ENCODE measurements around the gene NINJ2.
"Not testable (repeated sequence)": the region's sequence is repeated elsewhere in the genome, so short reads cannot be mapped to it uniquely, and the experiment has no call there.

Gene NINJ2

GRCh38 chr12:662566-663292 is 516 bp downstream of the NINJ2 start:
- Mint-ChIP-seq H3K36me3 (ENCODE audit: low read depth) (no peaks in the 10 kb centered on the region), H3K4me1 (ENCODE audit: low read depth) (peaks cover 58% of the 10 kb centered on the region), H3K27ac (peak overlapping the region; percentile 56), H3K27me3 (no peaks in the 10 kb centered on the region), H3K4me3 (peak overlapping the region; percentile 68), H3K9me3 (peaks cover 2% of the 10 kb centered on the region)
- DNase-seq, result peak; percentile 28

GRCh38 chr12:661720-662486 is 1.3 kb downstream of the NINJ2 start:
- Mint-ChIP-seq H3K4me3 (peak overlapping the region; percentile 68), H3K27me3 (no peaks in the 10 kb centered on the region), H3K27ac (peak overlapping the region; percentile 16), H3K4me1 (ENCODE audit: low read depth) (peaks cover 50% of the 10 kb centered on the region), H3K9me3 (peaks cover 2% of the 10 kb centered on the region), H3K36me3 (ENCODE audit: low read depth) (no peaks in the 10 kb centered on the region)
- peak; percentile 34 for DNase-seq

GRCh38 chr12:659090-659683 is 4.1 kb downstream of the NINJ2 start:
- no peaks in the 10 kb centered on the region for H3K36me3 Mint-ChIP-seq (ENCODE audit: low read depth)
- H3K9me3 Mint-ChIP-seq, result no peaks in the 10 kb centered on the region
- H3K4me3 Mint-ChIP-seq, result no peak overlapping the region
- peak; percentile 22 for DNase-seq
- no peaks in the 10 kb centered on the region for H3K27me3 Mint-ChIP-seq
- peaks cover 29% of the 10 kb centered on the region for H3K4me1 Mint-ChIP-seq (ENCODE audit: low read depth)
- no peak overlapping the region for H3K27ac Mint-ChIP-seq

DNA sequence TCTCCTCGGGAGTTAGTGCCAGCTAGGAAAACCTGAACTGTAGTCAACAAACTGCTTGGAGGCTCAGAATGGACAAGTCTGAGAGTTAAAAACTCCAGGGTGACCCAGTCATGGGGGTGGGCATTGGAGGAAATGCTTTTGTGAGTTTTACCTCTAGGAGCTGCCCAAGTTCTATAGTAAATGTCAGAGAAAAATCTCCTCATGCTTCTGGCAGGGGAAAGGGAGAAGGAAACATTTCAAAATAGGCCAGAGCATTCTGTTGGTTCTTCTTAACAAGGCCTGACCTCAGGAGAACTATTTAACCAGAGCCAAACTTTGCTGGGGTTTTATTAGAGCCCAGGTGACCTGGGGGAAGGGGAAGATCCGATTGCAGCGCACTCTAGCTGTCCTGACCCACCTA is 12.3 kb downstream of the NINJ2 start:
- no peak overlapping the region for H3K27ac Mint-ChIP-seq
- H3K4me3 Mint-ChIP-seq, result no peak overlapping the region
- H3K9me3 Mint-ChIP-seq, result no peaks in the 10 kb centered on the region
- no peaks in the 10 kb centered on the region for H3K27me3 Mint-ChIP-seq
- peaks cover 17% of the 10 kb centered on the region for H3K4me1 Mint-ChIP-seq (ENCODE audit: low read depth)
- peak; percentile 28 for DNase-seq
- H3K36me3 Mint-ChIP-seq (ENCODE audit: low read depth), result no peaks in the 10 kb centered on the region

GRCh38 chr12:647385-648085 is 15.7 kb downstream of the NINJ2 start:
- Mint-ChIP-seq H3K4me1 (ENCODE audit: low read depth) (peaks cover 44% of the 10 kb centered on the region), H3K27ac (no peak overlapping the region), H3K27me3 (no peaks in the 10 kb centered on the region), H3K36me3 (ENCODE audit: low read depth) (peaks cover 3% of the 10 kb centered on the region), H3K9me3 (no peaks in the 10 kb centered on the region), H3K4me3 (no peak overlapping the region)
- DNase-seq, result peak; percentile 16

DNA sequence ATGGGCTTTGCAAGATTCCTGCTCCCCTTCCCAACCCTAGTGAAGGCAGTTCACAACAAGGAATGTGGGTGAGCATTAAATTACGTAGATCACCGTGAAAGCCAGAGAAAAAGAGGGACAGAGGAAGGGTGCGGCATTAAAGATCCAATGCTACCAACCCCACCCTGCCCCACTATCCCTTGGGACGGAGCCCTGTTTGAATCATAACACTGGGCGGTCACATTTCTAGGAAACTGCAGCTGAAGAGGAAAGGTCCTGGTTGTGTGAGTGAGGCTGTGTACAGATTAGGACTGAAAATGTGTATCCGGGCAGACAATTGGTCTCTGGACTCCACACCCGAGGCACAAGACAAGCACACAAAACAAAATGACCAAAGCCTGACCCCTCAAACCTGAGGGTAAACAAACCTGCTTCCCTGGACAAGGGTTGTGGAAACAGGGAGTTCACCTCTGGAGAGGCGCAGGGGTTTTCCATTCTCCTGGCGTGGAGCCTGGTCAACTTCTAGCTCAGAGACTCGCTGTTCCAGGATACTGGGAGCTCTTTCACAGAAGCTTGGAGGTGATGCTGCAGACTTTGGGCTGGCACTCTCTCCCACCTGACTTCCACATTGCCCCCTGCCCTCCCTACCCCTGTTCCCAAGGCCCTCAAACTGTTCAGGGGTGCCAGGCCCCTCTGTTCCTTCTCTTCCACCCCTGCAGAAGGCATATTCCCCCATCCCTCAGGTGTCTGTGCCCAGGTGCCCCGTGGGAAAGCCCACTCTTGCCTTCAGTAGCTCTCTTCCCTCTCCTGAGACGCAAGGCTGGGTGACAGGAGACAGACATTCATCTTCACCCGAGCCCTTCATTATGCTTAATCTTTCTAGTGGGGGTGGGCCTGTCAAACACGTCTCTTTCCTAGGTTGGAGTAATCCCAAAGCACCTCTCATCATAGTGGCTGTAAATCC is 16.5 kb downstream of the NINJ2 start:
- no peaks in the 10 kb centered on the region for H3K9me3 Mint-ChIP-seq
- no peaks in the 10 kb centered on the region for H3K27me3 Mint-ChIP-seq
- H3K27ac Mint-ChIP-seq, result no peak overlapping the region
- DNase-seq, result peak; percentile 25
- no peak overlapping the region for H3K4me3 Mint-ChIP-seq
- H3K36me3 Mint-ChIP-seq (ENCODE audit: low read depth), result peaks cover 3% of the 10 kb centered on the region
- peaks cover 44% of the 10 kb centered on the region for H3K4me1 Mint-ChIP-seq (ENCODE audit: low read depth)

- H3K27me3 Mint-ChIP-seq, result no peaks in the 10 kb centered on the region
- no peak overlapping the region for H3K4me3 Mint-ChIP-seq
- no peak overlapping the region for H3K27ac Mint-ChIP-seq
- H3K9me3 Mint-ChIP-seq, result no peaks in the 10 kb centered on the region
- H3K36me3 Mint-ChIP-seq (ENCODE audit: low read depth), result peaks cover 3% of the 10 kb centered on the region
- H3K4me1 Mint-ChIP-seq (ENCODE audit: low read depth), result peaks cover 44% of the 10 kb centered on the region
- peak; percentile 27 for DNase-seq
Observed at GRCh38 chr12:645563-646071, 17.6 kb downstream of the NINJ2 start.

- no peaks in the 10 kb centered on the region for H3K27me3 Mint-ChIP-seq
- peaks cover 50% of the 10 kb centered on the region for H3K4me1 Mint-ChIP-seq (ENCODE audit: low read depth)
- H3K9me3 Mint-ChIP-seq, result no peaks in the 10 kb centered on the region
- peaks cover 3% of the 10 kb centered on the region for H3K36me3 Mint-ChIP-seq (ENCODE audit: low read depth)
- H3K27ac Mint-ChIP-seq, result peak overlapping the region; percentile 47
- peak; percentile 17 for DNase-seq
- no peak overlapping the region for H3K4me3 Mint-ChIP-seq
Observed at GRCh38 chr12:644818-645552, 18.3 kb downstream of the NINJ2 start.

- DNase-seq, result peak; percentile 15
- Mint-ChIP-seq H3K4me3 (peak overlapping the region; percentile 85), H3K4me1 (ENCODE audit: low read depth) (peaks cover 57% of the 10 kb centered on the region), H3K27ac (peak overlapping the region; percentile 96), H3K9me3 (no peaks in the 10 kb centered on the region), H3K27me3 (no peaks in the 10 kb centered on the region), H3K36me3 (ENCODE audit: low read depth) (peaks cover 3% of the 10 kb centered on the region)
Observed at GRCh38 chr12:644303-644639, 19.0 kb downstream of the NINJ2 start.

- peaks cover 63% of the 10 kb centered on the region for H3K4me1 Mint-ChIP-seq (ENCODE audit: low read depth)
- H3K27me3 Mint-ChIP-seq, result no peaks in the 10 kb centered on the region
- H3K27ac Mint-ChIP-seq, result peak overlapping the region; percentile 96
- H3K4me3 Mint-ChIP-seq, result peak overlapping the region; percentile 85
- H3K36me3 Mint-ChIP-seq (ENCODE audit: low read depth), result peaks cover 3% of the 10 kb centered on the region
- no peaks in the 10 kb centered on the region for H3K9me3 Mint-ChIP-seq
- DNase-seq, result no peak
Observed at GRCh38 chr12:643475-644302, 19.6 kb downstream of the NINJ2 start.

GRCh38 chr12:642633-643474 is 20.4 kb downstream of the NINJ2 start:
- peak overlapping the region; percentile 96 for H3K27ac Mint-ChIP-seq
- peak overlapping the region; percentile 85 for H3K4me3 Mint-ChIP-seq
- no peaks in the 10 kb centered on the region for H3K27me3 Mint-ChIP-seq
- H3K4me1 Mint-ChIP-seq (ENCODE audit: low read depth), result peaks cover 68% of the 10 kb centered on the region
- peaks cover 3% of the 10 kb centered on the region for H3K36me3 Mint-ChIP-seq (ENCODE audit: low read depth)
- no peaks in the 10 kb centered on the region for H3K9me3 Mint-ChIP-seq
- DNase-seq, result peak; percentile 83

DNA sequence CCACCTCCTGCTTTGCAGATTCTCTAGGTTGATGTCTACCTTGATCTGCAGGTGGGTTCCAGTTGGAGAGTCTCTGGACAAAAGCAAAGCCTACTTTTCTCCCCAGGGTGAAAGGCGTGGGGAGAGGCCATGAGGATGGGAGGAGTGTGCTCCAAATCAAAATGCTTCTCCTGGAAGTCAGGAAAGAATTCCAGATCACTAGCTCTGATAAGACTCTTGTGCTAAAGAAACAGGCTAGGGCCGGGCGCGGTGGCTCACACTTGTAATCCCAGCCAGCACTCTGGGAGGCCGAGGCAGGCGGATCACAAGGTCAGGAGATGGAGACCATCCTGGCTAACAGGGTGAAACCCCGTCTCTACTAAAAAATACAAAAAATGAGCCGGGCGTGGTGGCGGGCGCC is 21.9 kb downstream of the NINJ2 start:
- H3K4me1 Mint-ChIP-seq (ENCODE audit: low read depth), result peaks cover 70% of the 10 kb centered on the region
- H3K9me3 Mint-ChIP-seq; H3K36me3 Mint-ChIP-seq (ENCODE audit: low read depth); H3K27me3 Mint-ChIP-seq: not testable (repeated sequence)
- peak overlapping the region; percentile 73 for H3K4me3 Mint-ChIP-seq
- peak overlapping the region; percentile 90 for H3K27ac Mint-ChIP-seq
- DNase-seq, result peak; percentile 28

Data from activated T-cell treated with anti-CD3 and anti-CD28 coated beads, Interleukin-2, amount 50 U/mL, for 24 hours (primary cell).